ENCODE data around the gene VILL.

VILL gene
- total RNA-seq: 53.1 to 53.4 (median 53.4) reads per million in 3 donors

- H3K27ac ChIP-seq (ENCODE audit: insufficient read depth, low read length, poor library complexity, severe bottlenecking): no peak within 1 kb of the TSS
- no peak within 1 kb of the TSS for H3K4me3 ChIP-seq (ENCODE audit: insufficient read depth, low read depth, low read length, poor library complexity, severe bottlenecking)
- H3K36me3 ChIP-seq (ENCODE audit: control insufficient read depth, insufficient read depth, low read length): no peaks in the 10 kb centered on the region
- DNase-seq: no peak
- H3K9me3 ChIP-seq (ENCODE audit: control insufficient read depth, low read length): no peaks in the 10 kb centered on the region
- no peaks in the 10 kb centered on the region for H3K27me3 ChIP-seq (replicated peaks; ENCODE audit: control insufficient read depth, insufficient read depth, low read length, poor library complexity, severe bottlenecking)
- peaks cover 19% of the 10 kb centered on the region for H3K4me1 ChIP-seq (ENCODE audit: control insufficient read depth, insufficient read depth, low read length, poor library complexity, severe bottlenecking)
These were observed at the start of gene VILL for GRCh38 chr3:37990527-37990926. TSS of gene VILL (plus strand) at chr3:37990786. CDS start at chr3:37993673, 2,887 bp downstream.

- Histone ChIP-seq H3K4me3 (ENCODE audit: insufficient read depth, low read depth, low read length, poor library complexity, severe bottlenecking) (no peak overlapping the region), H3K9me3 (ENCODE audit: control insufficient read depth, low read length) (no peaks in the 10 kb centered on the region), H3K36me3 (ENCODE audit: control insufficient read depth, insufficient read depth, low read length) (no peaks in the 10 kb centered on the region), H3K27me3 (replicated peaks; ENCODE audit: control insufficient read depth, insufficient read depth, low read length, poor library complexity, severe bottlenecking) (no peaks in the 10 kb centered on the region), H3K27ac (ENCODE audit: insufficient read depth, low read length, poor library complexity, severe bottlenecking) (no peak overlapping the region), H3K4me1 (ENCODE audit: control insufficient read depth, insufficient read depth, low read length, poor library complexity, severe bottlenecking) (no peaks in the 10 kb centered on the region)
- DNase-seq: no peak
These were observed 48.7 kb upstream of the VILL start for GRCh38 chr3:37941608-37942508.

- no peak overlapping the region for H3K4me3 ChIP-seq (ENCODE audit: insufficient read depth, low read depth, low read length, poor library complexity, severe bottlenecking)
- H3K36me3 ChIP-seq (ENCODE audit: control insufficient read depth, insufficient read depth, low read length): no peaks in the 10 kb centered on the region
- DNase-seq: no peak
- H3K9me3 ChIP-seq (ENCODE audit: control insufficient read depth, low read length): no peaks in the 10 kb centered on the region
- no peaks in the 10 kb centered on the region for H3K27me3 ChIP-seq (replicated peaks; ENCODE audit: control insufficient read depth, insufficient read depth, low read length, poor library complexity, severe bottlenecking)
- H3K27ac ChIP-seq (ENCODE audit: insufficient read depth, low read length, poor library complexity, severe bottlenecking): no peak overlapping the region
- no peaks in the 10 kb centered on the region for H3K4me1 ChIP-seq (ENCODE audit: control insufficient read depth, insufficient read depth, low read length, poor library complexity, severe bottlenecking)
These were observed 47.9 kb upstream of the VILL start for GRCh38 chr3:37942646-37943045.

- Histone ChIP-seq H3K36me3 (ENCODE audit: control insufficient read depth, insufficient read depth, low read length) (no peaks in the 10 kb centered on the region), H3K27ac (ENCODE audit: insufficient read depth, low read length, poor library complexity, severe bottlenecking) (no peak overlapping the region), H3K4me1 (ENCODE audit: control insufficient read depth, insufficient read depth, low read length, poor library complexity, severe bottlenecking) (no peaks in the 10 kb centered on the region), H3K27me3 (replicated peaks; ENCODE audit: control insufficient read depth, insufficient read depth, low read length, poor library complexity, severe bottlenecking) (no peaks in the 10 kb centered on the region), H3K4me3 (ENCODE audit: insufficient read depth, low read depth, low read length, poor library complexity, severe bottlenecking) (no peak overlapping the region), H3K9me3 (ENCODE audit: control insufficient read depth, low read length) (no peaks in the 10 kb centered on the region)
- DNase-seq: no peak
These were observed 47.5 kb upstream of the VILL start for GRCh38 chr3:37943126-37943525.

- Histone ChIP-seq H3K27ac (ENCODE audit: insufficient read depth, low read length, poor library complexity, severe bottlenecking) (no peak overlapping the region), H3K4me3 (ENCODE audit: insufficient read depth, low read depth, low read length, poor library complexity, severe bottlenecking) (no peak overlapping the region), H3K4me1 (ENCODE audit: control insufficient read depth, insufficient read depth, low read length, poor library complexity, severe bottlenecking) (no peaks in the 10 kb centered on the region), H3K9me3 (ENCODE audit: control insufficient read depth, low read length) (no peaks in the 10 kb centered on the region), H3K36me3 (ENCODE audit: control insufficient read depth, insufficient read depth, low read length) (no peaks in the 10 kb centered on the region), H3K27me3 (replicated peaks; ENCODE audit: control insufficient read depth, insufficient read depth, low read length, poor library complexity, severe bottlenecking) (no peaks in the 10 kb centered on the region)
- DNase-seq: no peak
These were observed 46.8 kb upstream of the VILL start for GRCh38 chr3:37943631-37944314.

GRCh38 chr3:37944391-37944842 lies 46.2 kb upstream of the VILL start:
- Histone ChIP-seq H3K36me3 (ENCODE audit: control insufficient read depth, insufficient read depth, low read length) (no peaks in the 10 kb centered on the region), H3K27me3 (replicated peaks; ENCODE audit: control insufficient read depth, insufficient read depth, low read length, poor library complexity, severe bottlenecking) (no peaks in the 10 kb centered on the region), H3K27ac (ENCODE audit: insufficient read depth, low read length, poor library complexity, severe bottlenecking) (no peak overlapping the region), H3K9me3 (ENCODE audit: control insufficient read depth, low read length) (no peaks in the 10 kb centered on the region), H3K4me3 (ENCODE audit: insufficient read depth, low read depth, low read length, poor library complexity, severe bottlenecking) (no peak overlapping the region), H3K4me1 (ENCODE audit: control insufficient read depth, insufficient read depth, low read length, poor library complexity, severe bottlenecking) (no peaks in the 10 kb centered on the region)
- no peak for DNase-seq

GRCh38 chr3:37945156-37945806 lies 45.3 kb upstream of the VILL start:
- Histone ChIP-seq H3K36me3 (ENCODE audit: control insufficient read depth, insufficient read depth, low read length) (no peaks in the 10 kb centered on the region), H3K9me3 (ENCODE audit: control insufficient read depth, low read length) (no peaks in the 10 kb centered on the region), H3K27ac (ENCODE audit: insufficient read depth, low read length, poor library complexity, severe bottlenecking) (no peak overlapping the region), H3K27me3 (replicated peaks; ENCODE audit: control insufficient read depth, insufficient read depth, low read length, poor library complexity, severe bottlenecking) (no peaks in the 10 kb centered on the region), H3K4me3 (ENCODE audit: insufficient read depth, low read depth, low read length, poor library complexity, severe bottlenecking) (no peak overlapping the region), H3K4me1 (ENCODE audit: control insufficient read depth, insufficient read depth, low read length, poor library complexity, severe bottlenecking) (no peaks in the 10 kb centered on the region)
- DNase-seq: no peak

GRCh38 chr3:37945807-37946530 lies 44.6 kb upstream of the VILL start:
- Histone ChIP-seq H3K4me1 (ENCODE audit: control insufficient read depth, insufficient read depth, low read length, poor library complexity, severe bottlenecking) (no peaks in the 10 kb centered on the region), H3K27ac (ENCODE audit: insufficient read depth, low read length, poor library complexity, severe bottlenecking) (no peak overlapping the region), H3K9me3 (ENCODE audit: control insufficient read depth, low read length) (no peaks in the 10 kb centered on the region), H3K36me3 (ENCODE audit: control insufficient read depth, insufficient read depth, low read length) (no peaks in the 10 kb centered on the region), H3K27me3 (replicated peaks; ENCODE audit: control insufficient read depth, insufficient read depth, low read length, poor library complexity, severe bottlenecking) (no peaks in the 10 kb centered on the region), H3K4me3 (ENCODE audit: insufficient read depth, low read depth, low read length, poor library complexity, severe bottlenecking) (no peak overlapping the region)
- DNase-seq: no peak

GRCh38 chr3:37946531-37946889 lies 44.1 kb upstream of the VILL start:
- H3K27ac ChIP-seq (ENCODE audit: insufficient read depth, low read length, poor library complexity, severe bottlenecking): no peak overlapping the region
- no peak for DNase-seq
- no peaks in the 10 kb centered on the region for H3K27me3 ChIP-seq (replicated peaks; ENCODE audit: control insufficient read depth, insufficient read depth, low read length, poor library complexity, severe bottlenecking)
- no peak overlapping the region for H3K4me3 ChIP-seq (ENCODE audit: insufficient read depth, low read depth, low read length, poor library complexity, severe bottlenecking)
- H3K4me1 ChIP-seq (ENCODE audit: control insufficient read depth, insufficient read depth, low read length, poor library complexity, severe bottlenecking): no peaks in the 10 kb centered on the region
- H3K36me3 ChIP-seq (ENCODE audit: control insufficient read depth, insufficient read depth, low read length): no peaks in the 10 kb centered on the region
- H3K9me3 ChIP-seq (ENCODE audit: control insufficient read depth, low read length): no peaks in the 10 kb centered on the region
